CD4-positive, alpha-beta T cell treated with Interleukin-15 for 1 hour (primary cell): ENCODE data around the gene PAK1.

Experiments
- DNase-seq: peaks from one replicate; pipeline ENCODE4 v3.0.0-alpha.2; 2020

PAK1 gene

DNA sequence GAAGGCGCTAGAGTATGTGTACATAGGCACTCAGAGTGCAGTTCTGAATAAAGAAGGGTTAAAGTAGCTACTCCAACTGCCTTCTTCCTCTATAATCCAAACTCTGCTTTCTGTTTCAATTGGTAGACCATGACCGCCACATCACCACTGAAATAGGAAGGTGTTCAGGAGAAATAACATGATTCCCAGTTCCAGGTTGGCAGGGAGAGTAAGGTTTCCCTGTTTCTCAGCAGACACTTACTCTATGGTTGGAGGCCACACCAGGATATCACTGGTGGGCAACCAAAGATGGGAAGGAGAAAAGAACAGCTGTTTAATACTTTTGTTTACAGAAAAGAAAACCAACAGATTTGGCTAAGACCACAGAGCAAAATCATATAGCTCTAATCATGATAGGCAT, 37.9 kb downstream of the PAK1 start:
- no peak for DNase-seq

DNA sequence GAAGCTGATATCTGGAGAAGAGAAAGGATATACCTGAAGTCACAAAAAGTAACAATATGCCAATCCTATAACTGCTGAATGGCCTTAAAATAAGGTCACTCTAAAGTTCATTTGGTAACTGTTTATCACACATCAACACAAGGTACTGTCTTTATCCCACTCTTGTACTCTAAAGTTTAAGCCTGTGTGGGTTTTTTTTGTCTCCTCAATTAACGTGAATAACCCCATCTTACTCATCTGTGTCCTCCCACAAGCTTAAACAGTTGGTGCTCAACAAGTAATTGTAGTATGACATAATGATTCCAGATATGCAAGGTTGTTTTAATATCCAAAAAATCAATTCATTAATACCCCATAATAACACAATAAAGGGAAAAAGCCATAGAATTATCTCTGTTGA, 42.1 kb downstream of the PAK1 start:
- no peak for DNase-seq

DNA sequence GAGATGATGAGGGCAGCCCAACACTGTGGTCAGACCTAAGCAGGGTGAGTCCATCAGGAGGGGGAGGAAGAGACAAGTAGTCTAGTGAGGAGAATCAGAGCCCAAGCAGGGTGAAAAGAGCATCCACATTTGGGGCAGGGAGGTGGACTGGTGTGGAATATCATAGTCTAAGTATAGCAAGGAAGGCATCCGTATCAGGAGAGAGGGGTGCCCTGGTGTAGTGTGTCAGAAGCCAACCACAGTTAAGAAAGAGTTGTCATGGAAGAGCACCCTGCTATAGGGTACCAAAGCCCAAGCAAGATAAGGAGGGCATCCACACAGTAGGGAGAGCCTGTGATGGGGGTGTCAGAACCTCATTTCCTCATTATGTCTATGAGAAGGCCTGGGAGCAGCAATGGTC, 45.3 kb downstream of the PAK1 start:
- DNase-seq, result no peak

DNA sequence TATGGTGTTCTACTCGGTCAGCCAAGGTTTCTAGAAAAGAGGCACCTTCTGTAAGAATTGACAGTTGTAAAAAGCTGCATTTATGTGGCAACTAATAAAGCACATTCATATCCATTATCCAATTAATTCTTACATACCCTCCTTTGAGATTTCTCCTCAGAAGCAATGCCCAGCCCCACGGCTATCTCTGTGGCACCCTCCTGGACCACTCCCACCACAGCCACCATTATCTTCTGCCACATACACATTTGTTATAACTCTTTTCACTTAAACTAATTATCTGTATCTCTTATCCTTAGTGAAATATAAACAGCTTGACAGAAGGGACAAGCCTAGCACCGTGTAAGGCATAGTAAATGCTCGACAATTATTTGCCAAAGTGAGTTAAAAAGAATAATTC, 48.5 kb downstream of the PAK1 start:
- DNase-seq, result no peak

DNA sequence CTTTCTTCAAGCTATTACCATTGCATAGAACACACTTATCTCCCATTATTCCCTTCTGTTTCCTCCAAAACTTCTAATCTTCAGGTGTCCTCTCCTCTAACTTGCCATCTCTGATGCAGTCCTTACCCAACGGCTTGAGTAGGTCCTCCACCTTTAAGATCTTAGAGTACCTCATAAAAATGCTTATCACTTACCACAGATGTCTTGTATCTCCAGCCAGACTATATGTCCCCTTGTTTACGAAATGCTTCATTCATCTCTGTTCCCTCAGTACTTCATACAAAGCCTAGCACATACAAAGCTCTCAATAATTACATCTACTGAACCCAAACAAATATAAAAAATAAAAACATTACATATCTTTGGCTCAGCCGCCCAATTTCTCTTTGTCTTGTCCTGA, 49.2 kb downstream of the PAK1 start:
- DNase-seq, result no peak

DNA sequence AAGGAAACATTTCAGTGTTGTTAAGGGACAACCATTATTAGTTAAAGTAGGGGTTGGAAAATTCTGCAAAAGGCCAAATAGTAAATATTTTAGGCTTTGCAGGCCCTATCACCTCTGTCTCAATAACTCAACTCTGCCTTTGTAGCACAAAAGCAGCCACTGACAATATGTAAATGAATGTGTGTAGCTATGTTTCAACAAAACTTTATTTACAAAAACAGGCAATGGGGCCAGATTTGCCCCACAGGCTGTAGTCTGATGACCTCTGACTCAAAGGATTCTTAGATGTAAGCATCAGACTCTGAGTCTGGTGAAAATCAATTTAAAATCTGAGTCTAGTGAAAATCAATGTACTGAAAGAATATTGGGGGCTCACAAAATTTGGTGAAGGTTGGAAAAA, 50.3 kb downstream of the PAK1 start:
- DNase-seq, result no peak

DNA sequence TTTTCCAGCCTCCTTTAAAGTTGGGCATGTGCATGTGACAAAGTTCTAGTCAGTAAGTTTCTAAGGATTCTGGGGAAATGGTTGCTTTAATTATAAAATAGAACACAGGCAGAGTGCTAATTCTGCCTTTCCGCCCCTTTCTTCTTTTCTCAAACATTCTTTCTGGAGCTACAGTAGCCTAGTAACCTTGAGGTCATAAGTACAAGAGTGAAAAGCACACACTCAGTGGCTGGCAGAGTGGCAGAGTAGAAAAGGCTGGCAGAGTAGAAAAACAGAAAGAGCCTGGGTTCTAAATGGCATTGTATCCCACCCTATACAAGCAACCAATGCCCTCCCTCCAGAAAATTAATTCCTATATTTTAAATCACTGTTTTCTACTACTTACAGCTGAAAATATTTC, 51.2 kb downstream of the PAK1 start:
- no peak for DNase-seq

DNA sequence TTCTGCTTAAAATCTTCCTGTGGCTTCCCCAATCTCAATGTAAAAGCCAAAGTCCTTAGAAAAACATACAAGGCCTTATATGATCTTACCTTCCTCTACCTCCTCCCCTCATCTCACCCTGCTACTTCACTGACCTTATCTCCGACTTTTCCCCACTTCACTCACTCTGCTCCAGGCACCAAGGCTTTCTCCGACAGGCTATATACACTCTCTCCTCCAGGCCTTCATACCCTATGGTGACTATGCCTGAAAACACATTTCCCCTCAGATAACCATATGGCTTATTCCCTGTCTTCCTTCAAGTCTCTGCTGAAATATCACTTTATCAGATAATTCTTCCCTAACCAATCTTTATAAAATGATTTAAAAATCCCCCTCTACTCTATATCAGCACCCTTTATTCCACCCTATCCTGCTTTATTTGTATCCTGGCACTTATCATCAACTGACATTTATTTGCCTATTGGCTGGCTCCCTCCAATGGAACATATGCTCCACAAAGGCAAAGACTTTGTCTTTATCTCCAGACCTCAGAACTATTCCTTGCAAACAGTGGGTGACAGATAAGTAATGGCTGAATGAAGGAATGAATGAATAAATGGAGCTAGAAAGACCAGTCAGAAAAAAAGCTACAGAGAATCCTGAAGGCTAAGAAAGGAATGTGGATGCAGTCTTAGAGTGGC, 52.7 kb downstream of the PAK1 start:
- no peak for DNase-seq

DNA sequence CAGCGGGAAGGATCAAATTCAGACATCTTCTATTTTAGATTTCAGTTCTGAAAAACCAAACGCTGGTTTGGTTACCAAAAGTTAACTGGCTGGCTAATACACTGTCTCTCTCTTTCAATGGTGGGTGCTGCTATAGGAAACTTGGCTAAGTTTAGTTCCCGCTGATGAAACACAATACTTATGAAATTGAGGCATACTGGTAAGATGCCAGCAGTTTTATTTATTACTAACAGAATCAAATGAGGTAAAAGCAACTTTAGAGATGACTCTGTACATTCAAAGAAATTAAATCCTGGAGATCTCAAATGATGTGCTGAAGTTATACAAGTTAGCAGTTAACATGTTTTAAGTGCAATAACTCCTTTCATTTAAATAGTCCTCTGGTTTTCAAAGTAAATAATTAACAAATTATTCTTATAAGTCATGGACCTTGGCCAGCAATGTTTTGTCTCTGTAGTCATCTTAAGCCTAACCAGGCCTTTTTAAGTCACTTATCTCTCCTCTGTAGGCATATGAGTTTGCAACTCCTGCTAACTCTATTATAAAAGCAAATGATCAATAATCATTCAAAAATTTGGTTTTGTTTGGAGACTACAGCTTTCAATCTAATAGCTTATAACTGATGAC, 54.8 kb downstream of the PAK1 start:
- no peak for DNase-seq

DNA sequence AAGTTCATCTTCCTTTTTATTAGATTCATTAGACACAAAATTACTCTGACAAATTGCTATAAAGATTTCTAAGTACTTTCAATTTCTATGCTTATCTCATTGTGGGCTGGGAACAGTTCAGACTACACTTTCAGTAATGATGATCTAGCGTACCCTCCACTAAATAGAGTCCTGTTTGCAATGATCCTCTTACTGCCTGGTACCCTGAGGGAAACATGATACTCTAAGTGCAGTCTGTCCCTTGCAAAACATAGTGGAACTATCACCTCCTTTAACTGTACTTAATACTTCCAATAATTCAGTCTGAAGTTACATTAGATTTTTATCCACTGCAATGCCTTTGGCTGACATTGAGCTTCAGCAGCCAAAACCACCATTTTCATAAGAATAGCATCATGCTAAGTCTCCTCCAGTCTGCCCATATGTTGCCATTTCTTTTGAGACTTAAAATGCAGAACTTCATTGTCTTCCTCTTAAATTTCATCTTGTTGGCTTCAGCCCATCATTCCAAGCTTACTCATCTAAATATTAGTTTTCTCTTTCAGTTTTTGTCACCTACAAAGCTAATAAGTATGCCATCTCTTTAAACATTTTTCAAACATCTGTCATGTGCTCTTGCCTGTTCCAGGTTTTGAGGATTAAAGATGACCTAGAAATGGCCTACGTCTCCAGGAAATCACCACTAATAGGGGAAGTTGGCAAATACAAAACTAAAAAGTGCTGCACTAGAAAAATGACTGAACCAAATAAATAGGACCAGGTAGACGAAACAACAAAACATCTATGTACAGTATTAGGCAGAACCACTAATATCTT, 55.5 kb downstream of the PAK1 start:
- no peak for DNase-seq

DNA sequence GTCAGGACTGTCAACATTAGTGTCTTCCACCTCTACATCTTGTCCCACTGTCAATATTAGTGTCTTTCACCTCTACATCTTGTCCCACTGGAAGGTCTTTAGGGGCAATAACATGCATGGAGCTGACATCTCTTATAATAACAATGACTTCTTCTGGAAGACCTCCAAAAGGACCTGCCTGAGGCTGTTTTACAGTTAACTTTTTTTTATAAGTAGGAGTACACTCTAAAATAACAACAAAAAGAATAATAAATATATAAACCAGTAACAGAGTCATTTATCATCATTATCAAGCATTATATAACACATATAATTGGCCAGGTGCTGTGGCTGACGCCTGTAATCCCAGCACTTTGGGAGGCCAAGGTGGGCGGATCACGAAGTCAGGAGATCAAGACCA, 57.5 kb downstream of the PAK1 start:
- DNase-seq, result no peak

DNA sequence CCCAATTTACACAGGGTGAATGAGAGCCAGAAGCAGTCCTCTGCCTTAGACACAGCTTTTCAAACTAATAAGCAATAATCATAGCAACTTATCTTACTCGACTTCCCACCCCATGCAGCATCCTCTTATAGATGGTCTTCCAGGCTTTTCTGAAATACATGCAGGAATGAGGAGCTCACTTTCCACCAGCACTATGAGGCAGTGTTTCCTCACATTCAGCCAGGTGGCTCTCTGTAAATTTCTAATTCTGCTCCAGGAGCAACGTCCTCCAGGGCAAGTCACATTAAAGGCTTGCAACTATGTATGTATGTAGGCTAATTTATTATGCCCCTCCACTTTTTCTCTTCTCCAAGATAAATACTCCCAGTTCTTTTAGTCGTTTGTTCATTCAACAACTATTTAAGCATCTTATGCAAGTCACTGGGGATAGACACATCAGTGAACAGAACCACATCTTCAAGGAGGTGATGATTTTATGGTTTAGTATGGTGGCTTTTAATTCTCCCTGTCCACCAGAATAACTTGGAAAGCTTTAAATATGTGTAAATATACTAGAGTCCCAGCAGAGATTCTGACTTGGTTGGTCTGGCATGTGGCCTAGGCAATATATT, 59.9 kb downstream of the PAK1 start:
- no peak for DNase-seq

DNA sequence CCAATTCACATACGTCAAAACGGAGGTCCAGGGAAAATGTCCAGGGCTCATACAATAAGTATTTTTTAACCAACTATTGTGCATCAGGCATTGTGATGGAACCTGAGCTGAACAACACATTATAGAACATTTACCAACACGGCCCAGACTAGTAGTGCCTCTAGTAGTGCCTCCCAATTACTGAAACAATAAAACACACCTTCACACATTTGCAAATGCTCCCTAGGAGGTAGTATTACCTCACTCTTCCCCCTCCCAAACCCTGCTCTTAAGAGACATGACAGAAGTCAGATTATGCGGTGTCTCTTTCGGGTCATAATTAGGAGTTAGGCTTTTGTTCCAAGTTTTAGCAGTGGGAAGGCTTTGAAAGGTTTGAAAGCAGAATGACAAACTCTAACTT, 61.1 kb downstream of the PAK1 start:
- no peak for DNase-seq

DNA sequence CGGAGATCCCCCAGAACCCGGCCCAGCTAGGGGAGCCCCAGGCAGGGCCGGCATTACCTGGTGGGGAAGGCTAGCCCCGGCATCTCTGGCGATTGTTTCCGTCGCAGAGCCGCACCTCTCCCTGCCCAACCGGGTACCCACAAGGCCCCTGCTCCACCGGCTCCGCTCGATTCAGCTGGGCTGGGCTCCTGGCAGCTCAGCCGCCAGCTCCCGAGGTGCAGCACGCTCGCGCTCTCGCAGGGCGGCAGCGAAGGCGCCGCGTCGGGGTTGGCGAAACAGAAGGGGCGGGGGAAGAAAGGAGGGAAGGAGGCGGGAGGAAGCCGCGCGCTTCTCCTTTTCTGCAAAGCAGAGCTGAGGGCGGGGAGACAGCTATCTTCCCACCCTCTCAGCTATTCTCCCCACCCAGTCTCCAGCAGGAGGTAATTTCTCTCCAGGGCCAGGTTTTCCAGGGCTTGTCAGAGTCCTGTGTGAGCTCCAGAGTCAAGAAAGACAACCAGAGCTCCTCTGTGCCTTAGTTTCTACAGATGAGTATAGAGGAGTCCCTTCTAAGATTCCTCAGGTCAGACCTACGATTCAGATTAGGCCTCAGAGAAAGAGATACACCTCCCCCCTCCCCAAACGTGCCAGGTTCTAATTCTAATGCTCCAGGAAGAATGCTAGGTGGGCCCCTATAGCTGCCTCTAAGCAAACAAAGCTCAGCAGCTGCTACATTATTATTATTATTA, 62.0 kb downstream of the PAK1 start:
- peak; percentile 79 for DNase-seq

DNA sequence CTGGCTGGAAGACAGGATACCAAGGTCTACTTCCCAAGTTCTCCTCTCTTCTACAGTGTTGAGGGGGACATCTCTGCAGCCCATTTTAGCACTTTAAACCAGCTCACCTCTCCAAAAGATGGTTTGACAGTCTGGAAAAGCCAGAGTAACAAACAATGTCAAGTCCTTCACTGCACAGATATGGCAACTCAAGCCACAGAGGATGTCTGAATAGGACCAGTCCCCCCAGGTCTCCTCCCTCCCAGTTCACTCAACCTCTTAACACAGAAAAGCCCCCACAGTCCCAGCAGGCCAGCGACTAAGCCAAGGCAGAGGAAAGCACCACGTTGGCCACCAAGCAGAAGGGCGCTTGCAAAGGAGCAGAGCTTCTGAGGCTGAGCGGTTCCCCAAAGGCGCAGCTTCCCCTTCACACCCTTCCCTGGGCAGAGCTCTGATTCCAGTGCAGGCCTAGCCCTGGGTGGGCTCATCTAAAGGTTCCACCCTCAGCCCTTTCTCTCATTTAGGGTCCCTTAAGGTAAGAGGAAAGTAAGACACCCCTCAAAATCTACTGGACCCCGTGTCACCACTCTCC, 62.7 kb downstream of the PAK1 start:
- DNase-seq, result peak; percentile 34

DNA sequence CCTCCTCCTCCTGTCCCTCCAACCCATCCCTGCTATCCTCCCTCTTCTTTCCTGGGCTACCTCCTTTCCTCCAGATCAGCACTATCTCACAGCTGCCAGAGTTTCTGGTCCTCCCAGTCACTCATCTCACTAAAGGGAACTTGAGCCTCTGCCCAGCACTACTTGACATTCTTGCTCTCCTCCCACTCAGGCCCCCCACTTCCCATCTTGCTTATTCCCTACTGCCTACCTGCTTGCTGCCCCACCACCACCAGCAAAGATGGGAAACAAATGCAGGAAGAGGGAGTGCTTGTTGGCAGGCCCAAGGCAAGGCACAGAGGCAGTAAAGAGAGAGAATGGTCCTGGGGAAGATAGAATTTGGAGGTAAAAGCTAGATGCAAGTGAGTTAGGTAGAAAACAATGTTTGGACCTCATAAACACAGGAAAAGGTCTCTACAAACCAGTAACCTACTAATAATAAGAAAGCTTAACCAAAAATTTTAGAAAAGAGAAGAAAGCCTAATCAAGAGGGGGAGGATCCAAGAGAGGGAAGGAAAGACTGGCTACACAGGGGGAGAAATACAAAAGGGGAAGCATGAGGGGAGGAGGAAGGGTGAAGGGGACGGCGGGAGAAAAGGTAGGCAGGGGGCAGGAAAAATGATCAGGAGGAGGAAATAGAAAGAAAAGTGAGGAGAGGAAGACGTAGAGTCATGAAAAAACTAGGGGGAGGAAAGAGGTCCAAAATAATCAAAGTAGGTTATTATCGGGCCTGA, 63.6 kb downstream of the PAK1 start:
- no peak for DNase-seq

DNA sequence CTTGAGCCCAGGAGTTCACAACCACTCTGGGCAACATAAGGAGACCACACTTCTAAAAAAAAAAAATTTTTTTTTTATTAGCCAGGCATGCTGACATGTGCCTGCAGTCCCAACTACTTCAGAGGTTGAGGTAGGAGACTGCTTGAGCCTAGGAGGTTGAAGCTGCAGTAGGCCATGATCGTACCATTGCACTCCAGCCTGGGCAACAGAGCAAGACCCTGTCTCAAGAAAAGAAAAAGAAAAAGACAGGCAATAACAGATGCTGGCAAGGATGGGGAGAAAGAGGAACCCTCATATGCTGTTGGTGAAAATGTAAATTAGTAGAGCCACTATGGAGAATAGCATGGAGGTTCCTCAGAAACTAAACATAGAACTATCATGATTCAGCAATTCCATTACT, 64.8 kb downstream of the PAK1 start:
- no peak for DNase-seq

DNA sequence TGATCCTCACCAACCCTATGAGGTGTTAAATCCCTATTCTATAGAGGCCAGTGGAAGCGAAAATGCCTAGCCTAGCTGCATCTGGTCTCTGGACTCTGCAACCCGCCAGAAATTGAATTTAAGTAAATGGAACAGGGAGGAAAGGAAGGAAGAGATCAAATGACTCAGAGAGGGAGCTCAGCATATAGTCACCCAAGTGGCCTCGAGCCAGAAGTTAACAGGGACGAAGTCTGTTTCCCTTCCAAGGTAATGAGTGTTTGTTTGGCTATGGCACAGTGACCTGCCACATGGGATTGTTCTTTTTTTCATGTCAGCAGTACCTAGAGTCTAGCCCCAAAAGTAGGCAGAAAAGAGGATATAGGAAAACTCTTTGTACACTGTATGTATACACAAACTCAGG, 66.3 kb downstream of the PAK1 start:
- DNase-seq, result no peak

DNA sequence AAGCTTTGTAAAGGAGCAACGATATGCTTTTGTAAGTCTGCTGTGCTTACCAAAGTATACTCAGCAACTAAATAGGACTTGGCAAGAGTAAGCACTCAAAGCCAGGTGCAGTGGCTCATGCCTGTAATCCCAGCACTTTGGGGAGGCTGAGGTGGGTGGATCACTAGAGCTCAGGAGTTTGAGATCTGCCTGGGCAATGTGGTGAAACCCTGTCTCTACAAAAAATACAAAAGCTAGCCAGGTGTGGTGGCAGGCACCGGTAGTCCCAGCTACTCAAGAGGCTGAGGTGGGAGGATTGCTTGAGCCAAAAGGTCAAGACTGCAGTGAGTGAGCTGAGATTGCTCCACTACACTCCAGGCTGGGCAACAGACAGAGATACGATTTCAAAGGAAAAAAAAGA, 67.5 kb downstream of the PAK1 start:
- DNase-seq, result no peak

DNA sequence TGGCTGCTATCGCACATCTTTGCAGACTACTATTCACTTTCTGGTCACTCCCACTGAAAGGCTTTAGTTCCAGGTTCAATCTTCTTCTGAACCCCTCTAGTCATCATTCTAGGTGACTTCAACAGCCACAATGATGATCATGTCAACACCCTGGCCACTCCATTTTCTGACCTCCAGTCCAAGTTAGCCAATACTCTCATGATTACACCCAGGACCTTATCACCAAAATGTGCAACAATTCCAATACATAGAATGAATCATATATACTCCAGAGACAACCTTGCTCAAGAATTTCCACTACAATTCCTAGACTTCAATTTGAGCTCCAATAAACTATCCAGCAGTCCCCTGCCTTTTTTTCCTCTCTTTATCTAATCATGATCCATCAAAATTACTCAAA, 70.7 kb downstream of the PAK1 start:
- DNase-seq, result no peak

DNA sequence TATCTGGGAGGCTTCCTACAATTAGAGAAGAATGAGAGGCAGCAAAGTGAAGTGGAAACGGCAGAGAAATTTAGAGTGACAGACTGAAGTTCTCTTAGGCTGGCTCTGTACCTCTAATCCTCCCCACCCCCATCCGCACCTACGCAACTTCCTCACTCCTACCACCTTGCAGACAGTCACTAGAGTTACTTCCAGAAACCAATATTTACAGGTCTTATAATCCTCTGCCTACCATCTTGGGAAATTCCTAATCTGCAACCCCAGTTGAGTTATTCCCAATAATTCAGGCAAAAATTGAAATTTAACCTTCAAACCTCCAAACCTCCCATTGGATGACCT, 71.7 kb downstream of the PAK1 start:
- no peak for DNase-seq
